Smooth muscle cell (in vitro differentiated cells): Measurements from ENCODE around the gene ME3. TPM values are rescaled to one million over a fixed set of nuclear protein-coding genes. Genes with fewer than 3 reads are reported as not detected.

Experiments used
- DNase-seq: peaks from one replicate; lab custom pipeline; 2025; ENCODE audit not compliant: unreplicated experiment; lab: John Stamatoyannopoulos, UW
- H2AFZ ChIP-seq: fragments of 200-600 bp; sonication (generic); 2 replicates; pipeline ENCODE4 v1.6.0; 2016; ENCODE audit warnings: antibody characterized with exemption, low read depth, mild to moderate bottlenecking
- H3F3A ChIP-seq: fragments of 200-600 bp; sonication (generic); 2 replicates; pipeline ENCODE4 v1.6.0; 2017; ENCODE audit warnings: antibody characterized with exemption, low read depth
- H3K27ac ChIP-seq: fragments of 200-600 bp; sonication (generic); 2 replicates; pipeline ENCODE4 v1.5.1; 2016; ENCODE audit warnings: low read depth, mild to moderate bottlenecking
- H3K27me3 ChIP-seq: fragments of 200-600 bp; sonication (generic); 2 replicates; pipeline ENCODE4 v1.6.1; 2016; ENCODE audit warnings: low read depth, mild to moderate bottlenecking
- H3K36me3 ChIP-seq: fragments of 200-600 bp; sonication (generic); 2 replicates; pipeline ENCODE4 v1.5.1; 2016; ENCODE audit warnings: low read depth
- H3K4me1 ChIP-seq: fragments of 200-600 bp; sonication (generic); 2 replicates; pipeline ENCODE4 v1.5.1; 2016; ENCODE audit warnings: low read depth
- H3K4me2 ChIP-seq: fragments of 200-600 bp; sonication (generic); 2 replicates; pipeline ENCODE4 v1.6.0; 2016; ENCODE audit warnings: mild to moderate bottlenecking
- H3K4me3 ChIP-seq: fragments of 200-600 bp; sonication (generic); 2 replicates; pipeline ENCODE4 v1.5.1; 2016; ENCODE audit warnings: mild to moderate bottlenecking
- H3K79me2 ChIP-seq: fragments of 200-600 bp; sonication (generic); 2 replicates; pipeline ENCODE4 v1.6.0; 2016; ENCODE audit warnings: low read depth, mild to moderate bottlenecking
- H3K9ac ChIP-seq: fragments of 200-600 bp; sonication (generic); 2 replicates; pipeline ENCODE4 v1.6.0; 2016; ENCODE audit warnings: low read depth
- H3K9me3 ChIP-seq: fragments of 200-600 bp; sonication (generic); replicated peaks from 2 replicates; pipeline ENCODE4 v1.5.1; 2016; ENCODE audit warnings: low read depth
- H4K20me1 ChIP-seq: fragments of 200-600 bp; sonication (generic); 2 replicates; pipeline ENCODE4 v1.6.0; 2016; ENCODE audit warnings: low read depth
- CTCF ChIP-seq: fragments of 200-600 bp; sonication (generic); IDR thresholded peaks from 2 replicates; pipeline ENCODE4 v1.5.1; 2017; ENCODE audit warnings: borderline replicate concordance, mild to moderate bottlenecking, antibody characterized with exemption; ENCODE audit not compliant: insufficient read depth, poor library complexity, severe bottlenecking
- WGBS: methylation state at CpG from one replicate; pipeline ENCODE4 v1.1.7; 2016; ENCODE audit warnings: low lambda C conversion rate; 5-methylcytosine and 5-hydroxymethylcytosine counted together
- polyA plus RNA-seq: library from polyadenylated mRNA; unstranded; fragments of >200 nt; fragmentation: Nextera tagmentation; extraction: Ambion mirVana; gene quantifications from 2 replicates; pipeline ENCODE4 v1.2.1, GENCODE V29; 2016
- total RNA-seq: library from RNA; depleted of rRNA; stranded (reverse); fragments of >200 nt; gene quantifications from 2 replicates; pipeline ENCODE4 v1.2.3, GENCODE V29; 2014

The ME3 gene
- total and polyA plus RNA-seq, 2 experiments from 2014 or later, result 4.2 to 8.4 TPM

GRCh38 chr11:86676010-86676409 is 3.6 kb upstream of the ME3 start:
- no peak overlapping the region for H3K4me2 ChIP-seq
- no peaks in the 10 kb centered on the region for H3K36me3 ChIP-seq
- no peaks in the 10 kb centered on the region for H3K9me3 ChIP-seq
- H3K27ac ChIP-seq, result no peak overlapping the region
- WGBS, result 86% methylated on average over 1 of the region's 1 CpG
- peaks cover 18% of the 10 kb centered on the region for H3F3A ChIP-seq
- H3K9ac ChIP-seq, result no peak overlapping the region
- peaks cover 60% of the 10 kb centered on the region for H3K4me1 ChIP-seq
- H2AFZ ChIP-seq, result no peak overlapping the region
- no peak for TF ChIP-seq CTCF
- H3K79me2 ChIP-seq, result no peaks in the 10 kb centered on the region
- no peaks in the 10 kb centered on the region for H3K27me3 ChIP-seq
- no peaks in the 10 kb centered on the region for H4K20me1 ChIP-seq
- no peak for DNase-seq
- H3K4me3 ChIP-seq, result no peak overlapping the region

- no peak for TF ChIP-seq CTCF
Observed at GRCh38 chr11:86675017-86675416, 2.6 kb upstream of the ME3 start.

GRCh38 chr11:86673872-86674750 is 1.7 kb upstream of the ME3 start:
- H3K4me2 ChIP-seq, result no peak overlapping the region
- H2AFZ ChIP-seq, result no peak overlapping the region
- no peak overlapping the region for H3K27ac ChIP-seq
- no peaks in the 10 kb centered on the region for H4K20me1 ChIP-seq
- H3K4me1 ChIP-seq, result peaks cover 57% of the 10 kb centered on the region
- H3F3A ChIP-seq, result peaks cover 9% of the 10 kb centered on the region
- H3K4me3 ChIP-seq, result no peak overlapping the region
- no peak for DNase-seq
- H3K9ac ChIP-seq, result no peak overlapping the region
- H3K79me2 ChIP-seq, result no peaks in the 10 kb centered on the region
- H3K36me3 ChIP-seq, result no peaks in the 10 kb centered on the region
- H3K27me3 ChIP-seq, result no peaks in the 10 kb centered on the region
- H3K9me3 ChIP-seq, result no peaks in the 10 kb centered on the region
- 97% methylated on average over 6 of the region's 6 CpGs for WGBS
- no peak for TF ChIP-seq CTCF

More at GRCh38 chr11:86675017-86675416, 2.6 kb upstream of the ME3 start:
- Histone ChIP-seq H3K79me2 (no peaks in the 10 kb centered on the region), H3K9ac (no peak overlapping the region), H4K20me1 (no peaks in the 10 kb centered on the region), H3K4me2 (no peak overlapping the region), H3K9me3 (no peaks in the 10 kb centered on the region), H3K4me3 (no peak overlapping the region), H2AFZ (no peak overlapping the region), H3F3A (peaks cover 13% of the 10 kb centered on the region), H3K36me3 (no peaks in the 10 kb centered on the region), H3K27me3 (no peaks in the 10 kb centered on the region), H3K27ac (no peak overlapping the region), H3K4me1 (peaks cover 60% of the 10 kb centered on the region)
- no peak for DNase-seq
- 93% methylated on average over 2 of the region's 2 CpGs for WGBS
